DMS53 (cell line): ENCODE measurements around the gene LYSMD3.
A peak's percentile ranks its signal among the peaks of the same experiment; 100 is the strongest.

Experiments
- DNase-seq: peaks from one replicate; lab custom pipeline; 2025; lab: John Stamatoyannopoulos, UW

Gene LYSMD3

DNA sequence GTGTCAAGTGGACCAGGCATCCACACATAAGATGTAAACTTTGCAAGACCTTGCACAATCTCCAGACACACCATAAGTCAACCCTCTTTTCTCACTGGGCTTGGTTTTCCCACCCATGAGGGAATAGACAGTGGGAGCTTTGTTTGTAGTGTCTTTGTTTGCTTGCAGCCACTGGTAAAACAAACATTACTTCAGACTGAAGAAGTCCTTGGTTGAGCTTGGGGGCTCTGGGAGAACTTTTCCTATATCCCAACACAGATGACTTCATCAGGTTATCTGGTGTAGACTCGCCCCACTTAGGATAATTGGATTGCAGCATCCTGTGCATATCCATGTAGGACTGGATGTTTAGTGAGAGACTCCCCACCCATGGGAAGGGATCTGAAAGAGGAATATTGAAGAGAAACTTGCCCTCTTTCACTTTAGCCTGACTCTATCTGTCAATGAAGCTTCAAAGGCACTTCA is 17.7 kb upstream of the LYSMD3 start:
- peak; percentile 80 for DNase-seq

DNA sequence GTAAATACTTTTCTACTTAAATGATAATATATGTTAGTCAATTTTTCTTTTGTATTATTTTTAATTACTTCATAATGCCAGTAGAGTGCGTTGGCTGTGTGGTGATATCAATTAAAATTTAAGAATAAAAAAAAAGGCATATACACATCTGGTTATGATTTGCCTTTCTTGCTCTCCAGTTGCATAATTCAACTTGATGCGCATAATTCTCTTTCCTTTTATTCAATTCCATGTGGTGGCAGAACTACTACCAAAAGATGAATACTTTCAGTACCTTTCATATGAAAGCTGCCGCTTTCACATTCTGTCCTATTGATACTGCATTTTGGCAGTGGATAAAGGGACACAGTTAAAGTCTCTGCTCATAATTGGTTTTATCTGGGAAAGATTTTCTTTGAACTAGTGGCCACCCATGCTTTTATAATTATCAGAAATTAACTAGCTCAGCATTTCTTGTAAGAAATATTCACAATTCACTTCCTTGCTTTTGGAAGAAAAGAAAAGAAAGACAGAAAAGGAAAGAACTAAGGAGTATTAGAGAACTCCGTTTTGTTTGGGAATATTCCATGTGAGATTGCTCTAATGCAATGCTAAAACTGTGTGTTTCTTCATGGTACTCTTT is 16.9 kb upstream of the LYSMD3 start:
- DNase-seq = no peak

DNA sequence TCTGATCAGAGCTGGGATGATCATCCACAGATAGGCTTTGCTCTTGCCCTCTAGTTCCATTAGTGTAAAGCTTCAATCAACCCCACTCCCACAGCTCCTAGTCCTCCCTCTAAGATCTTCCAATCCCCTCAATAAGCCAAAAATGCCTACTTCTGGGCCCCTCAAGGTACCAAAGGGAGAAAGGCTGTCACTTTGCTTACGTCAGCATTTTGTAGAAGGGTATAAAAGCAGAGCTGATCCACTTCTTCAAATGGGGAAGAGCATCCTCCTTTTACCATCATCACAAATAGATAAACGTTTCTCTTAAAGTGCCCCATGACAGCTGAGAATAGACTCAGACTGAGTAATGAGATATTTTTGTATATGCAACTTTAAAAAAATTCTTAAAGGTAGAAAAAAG is 16.1 kb upstream of the LYSMD3 start:
- no peak for DNase-seq

DNA sequence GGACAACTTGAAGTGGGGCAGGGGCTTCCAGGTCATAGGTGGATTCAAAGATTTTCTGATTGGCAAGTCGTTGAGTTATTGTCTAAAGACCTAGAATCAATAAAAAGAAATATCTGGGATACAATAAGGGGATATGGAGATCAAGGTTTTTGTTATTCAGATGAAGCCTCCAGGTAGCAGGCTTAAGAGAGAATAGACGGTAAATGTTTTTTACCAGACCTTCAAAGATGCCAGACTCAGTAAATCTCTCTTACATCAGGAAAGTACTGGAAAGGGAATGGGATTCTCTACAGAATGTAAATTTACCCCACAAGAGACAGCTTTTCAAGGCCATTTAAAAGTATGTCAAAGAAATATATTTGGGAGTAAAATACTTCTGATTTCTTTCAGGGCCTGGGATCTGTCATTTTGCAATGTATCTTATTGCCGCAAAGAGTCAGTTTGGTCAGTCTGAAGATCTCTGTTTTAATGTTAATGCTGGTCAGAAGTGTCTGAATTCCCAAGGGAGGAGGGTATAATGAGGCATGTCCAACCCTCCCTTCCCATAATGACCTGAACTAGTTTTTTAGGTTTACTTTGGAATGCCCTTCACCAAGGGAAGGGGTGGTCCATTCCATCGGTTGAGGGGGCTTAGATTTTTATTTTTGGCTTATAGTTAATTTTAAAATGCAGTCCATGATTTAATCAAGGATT is 13.6 kb upstream of the LYSMD3 start:
- DNase-seq = no peak

DNA sequence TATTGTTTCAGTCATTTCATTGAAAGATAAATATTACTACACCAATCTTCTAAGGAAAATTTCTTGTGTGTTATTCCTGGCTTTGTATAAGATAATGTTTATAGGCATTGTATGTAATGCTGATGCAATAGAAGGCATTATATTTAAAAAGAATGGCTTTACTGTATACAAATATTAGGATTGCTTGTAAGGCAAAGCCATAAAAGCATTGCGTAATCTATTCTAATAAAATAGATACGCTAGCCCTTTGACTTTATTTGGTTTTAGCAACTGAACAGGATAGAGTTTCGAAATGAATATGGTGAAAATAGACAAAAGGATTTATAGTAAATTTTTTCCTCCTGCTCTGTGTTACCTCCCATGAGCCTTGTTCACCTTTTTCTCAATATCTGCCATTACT is 5.5 kb upstream of the LYSMD3 start:
- DNase-seq = peak; percentile 28

DNA sequence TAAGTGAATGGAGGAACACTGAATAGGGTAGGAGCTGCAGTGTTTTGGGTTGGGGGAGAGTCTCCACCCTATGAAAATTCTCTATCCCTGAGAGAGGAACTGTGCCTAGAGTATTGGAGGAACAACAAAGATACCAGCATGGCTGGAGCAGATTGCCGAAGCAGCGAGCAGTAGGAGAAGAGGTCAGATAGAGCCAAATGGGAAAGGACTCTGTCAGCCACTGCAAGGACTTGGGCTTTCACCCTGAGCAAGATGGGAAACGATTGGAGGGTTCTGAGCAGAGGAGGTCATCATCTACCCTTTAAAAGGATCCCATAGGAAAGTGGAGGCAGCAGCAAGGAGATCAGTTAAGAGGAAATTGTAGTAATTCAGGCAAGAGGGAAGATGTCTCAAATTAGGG is 4.4 kb upstream of the LYSMD3 start:
- no peak for DNase-seq

DNA sequence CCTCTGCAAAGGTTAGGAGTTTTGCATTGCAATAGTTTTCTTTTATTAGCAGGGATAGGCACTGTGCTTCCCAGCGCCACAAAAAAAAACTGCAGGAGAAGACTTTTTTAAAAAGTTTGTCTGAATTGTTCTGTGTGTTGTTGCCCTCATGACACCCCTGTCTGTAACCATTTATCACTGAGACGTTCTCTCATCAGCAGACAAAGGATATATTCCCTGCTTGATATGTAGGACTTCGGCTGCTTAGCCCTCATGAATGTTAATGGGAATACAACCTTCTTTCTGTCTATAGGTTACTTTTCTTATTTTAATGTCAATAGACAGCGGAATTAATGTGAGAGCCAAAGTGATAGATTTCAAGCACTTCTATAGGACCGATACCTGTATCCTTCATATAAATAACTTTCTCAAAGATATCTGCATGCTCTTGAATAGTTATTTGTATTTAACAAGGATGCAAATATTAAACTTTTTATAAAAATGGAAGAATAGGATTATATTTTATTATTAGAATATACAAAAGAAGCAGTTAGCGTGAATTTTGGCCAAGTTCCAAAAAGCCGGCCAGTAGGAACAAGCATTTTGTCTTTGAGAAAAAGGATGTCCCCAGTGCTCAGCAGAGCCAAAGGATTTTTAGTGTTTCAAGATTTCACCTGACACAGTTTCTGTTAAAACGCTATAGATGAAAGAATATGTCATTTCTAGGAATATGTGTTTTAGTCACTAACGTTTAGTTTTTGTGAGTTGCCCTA is 1.5 kb upstream of the LYSMD3 start:
- DNase-seq = no peak

DNA sequence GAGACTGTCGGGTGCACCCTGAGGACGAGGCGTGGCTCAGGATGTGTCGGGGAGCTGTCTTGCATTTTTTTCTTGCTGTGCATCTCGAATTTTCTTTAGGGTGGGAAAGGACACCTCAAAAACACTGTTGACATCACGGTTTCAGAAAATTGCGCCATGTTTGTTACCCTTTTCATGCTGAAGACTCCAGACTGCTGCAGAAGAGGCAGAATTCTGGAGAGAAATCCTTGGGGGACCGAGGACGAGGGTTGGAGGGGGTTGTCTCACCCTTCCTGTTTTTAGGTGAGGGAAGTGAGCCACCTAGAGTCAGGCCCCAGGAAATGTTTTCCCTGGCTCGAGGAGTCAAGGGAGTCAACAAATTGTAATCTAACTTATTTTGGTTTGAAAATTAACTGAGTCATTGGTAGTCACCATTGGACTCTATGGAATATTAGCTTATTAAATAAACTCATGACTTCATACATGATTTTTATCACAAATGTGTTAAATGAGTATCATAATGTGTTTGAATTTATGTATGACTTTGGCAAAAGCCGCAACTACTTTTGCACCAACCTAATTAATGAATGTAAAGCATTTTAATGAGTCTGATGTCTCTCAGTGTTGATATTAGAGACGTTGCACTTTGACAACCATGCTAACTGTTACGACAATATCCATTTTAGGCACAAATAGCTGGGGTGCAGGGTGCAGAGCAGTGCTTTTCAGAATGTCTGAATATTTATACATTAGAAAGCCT is 724 bp upstream of the LYSMD3 start:
- DNase-seq = peak; percentile 90

DNA sequence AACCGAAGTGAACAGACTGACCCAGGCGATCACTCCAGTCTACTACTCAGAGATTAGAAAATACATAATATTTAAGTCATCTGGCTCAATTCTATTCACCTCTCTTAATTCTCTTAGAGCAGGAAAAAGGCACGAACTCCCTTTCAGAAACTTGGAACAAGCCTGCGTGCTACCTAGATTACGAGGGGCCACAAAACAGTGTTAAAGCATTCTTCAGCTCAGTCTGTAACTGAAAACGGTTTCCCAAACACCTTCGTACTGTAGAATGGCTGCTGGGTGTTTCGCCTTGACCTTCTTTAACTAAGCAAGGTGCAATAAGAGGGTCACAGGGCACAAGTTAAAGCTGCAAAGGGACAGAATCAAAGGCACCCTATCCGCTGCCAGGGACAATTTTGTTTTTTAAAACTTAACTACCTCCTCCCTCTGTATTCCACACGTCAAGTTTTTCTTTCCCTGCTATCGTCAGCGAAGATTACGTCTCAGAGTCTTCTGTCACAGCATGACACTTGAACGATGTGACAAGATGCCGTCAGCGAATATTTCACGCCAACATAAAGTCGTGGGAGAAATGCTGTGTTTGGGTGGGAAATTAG is 687 bp downstream of the LYSMD3 start:
- DNase-seq = peak; percentile 68

DNA sequence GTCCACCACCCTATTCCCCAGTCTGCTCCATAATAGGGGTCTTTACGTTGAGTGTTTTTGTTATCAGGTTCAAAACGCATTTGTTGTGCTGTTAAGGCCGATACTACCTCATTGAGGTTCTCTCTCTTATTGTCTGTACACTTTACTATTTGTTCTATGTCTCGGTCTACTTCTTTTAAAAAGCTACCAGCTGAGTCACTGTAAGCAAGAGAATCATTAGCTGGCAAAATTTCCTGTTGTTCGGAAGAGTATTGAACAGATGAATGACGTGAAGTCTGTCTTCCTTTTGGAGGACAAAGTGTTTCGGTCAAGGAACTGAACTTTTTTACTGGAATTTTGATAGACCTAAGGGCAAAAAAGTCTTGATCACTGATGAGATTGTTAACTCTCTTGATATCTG is 10.3 kb downstream of the LYSMD3 start:
- peak; percentile 92 for DNase-seq

DNA sequence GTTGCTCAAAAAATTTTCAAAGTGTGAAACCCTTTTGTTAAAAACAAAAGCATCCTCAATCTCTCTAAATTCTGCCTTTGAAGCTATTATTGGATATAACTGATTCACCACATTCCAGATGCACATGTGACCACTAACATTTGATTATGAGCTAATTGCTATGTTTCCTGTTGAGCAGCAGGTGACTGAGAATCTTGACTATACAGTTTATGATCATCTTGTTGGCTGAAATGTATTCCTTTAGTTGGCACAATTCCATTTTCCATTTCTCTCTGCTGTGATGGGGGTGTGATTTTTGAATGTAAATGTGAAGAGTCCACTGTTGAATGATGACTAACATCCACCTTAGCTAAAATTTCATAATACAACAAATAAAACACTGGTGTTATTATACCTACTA is 10.7 kb downstream of the LYSMD3 start:
- DNase-seq = peak; percentile 91

DNA sequence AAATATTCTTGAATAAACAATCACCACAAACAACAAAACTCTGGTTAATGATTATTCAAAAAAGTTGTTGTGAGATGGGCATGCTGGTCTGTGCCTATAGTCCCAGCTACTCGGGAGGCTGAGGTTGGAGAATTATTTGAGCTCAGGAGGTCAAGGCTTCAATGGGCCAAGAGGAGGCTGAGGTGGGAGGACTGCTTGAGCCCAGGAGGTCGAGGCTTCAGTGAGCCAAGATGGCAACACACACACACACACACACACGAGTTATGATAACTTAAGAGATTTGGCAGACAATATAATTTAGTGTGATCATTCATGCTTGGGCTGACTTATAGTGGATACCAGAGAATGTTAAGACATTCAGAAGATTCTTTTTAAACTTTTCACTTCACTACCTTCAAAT is 14.9 kb downstream of the LYSMD3 start:
- DNase-seq = no peak

DNA sequence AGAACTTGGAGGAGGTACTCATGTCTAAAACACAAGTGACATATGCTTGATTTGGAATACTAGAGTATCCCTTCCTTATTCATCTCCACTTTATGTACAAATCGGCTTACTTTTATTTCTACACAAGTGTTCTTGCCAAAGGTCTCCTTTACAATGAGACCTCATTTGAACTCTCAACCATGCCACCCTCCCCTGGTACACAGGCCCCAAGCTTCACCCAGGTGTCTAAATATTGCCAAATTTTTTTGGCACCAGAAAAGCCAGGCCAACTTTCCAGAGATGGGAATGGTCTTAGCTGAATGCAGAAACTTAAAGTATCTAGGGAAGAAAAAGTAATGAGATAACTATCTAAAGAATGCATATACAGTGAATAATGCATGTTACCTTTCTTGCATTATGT is 18.9 kb downstream of the LYSMD3 start:
- DNase-seq = no peak

DNA sequence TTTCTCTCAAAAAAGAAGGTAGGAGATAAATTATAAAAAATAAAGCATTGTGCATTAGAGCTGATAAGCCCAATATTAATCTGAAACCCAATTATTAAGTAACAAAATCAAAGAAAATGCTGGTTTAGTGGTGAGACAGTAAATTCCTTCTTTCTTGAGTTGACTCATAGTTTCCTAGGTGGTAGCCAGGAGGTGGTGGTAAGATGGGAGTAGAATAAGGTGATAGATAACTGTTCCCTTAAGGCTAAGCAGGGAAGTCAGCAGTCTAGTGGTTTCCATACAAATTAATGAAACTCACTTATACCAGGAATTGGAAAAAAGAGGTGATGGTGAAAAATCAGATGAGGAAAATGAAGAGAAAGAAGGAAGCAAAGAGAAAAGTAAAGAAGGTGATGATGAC is 23.2 kb downstream of the LYSMD3 start:
- no peak for DNase-seq

DNA sequence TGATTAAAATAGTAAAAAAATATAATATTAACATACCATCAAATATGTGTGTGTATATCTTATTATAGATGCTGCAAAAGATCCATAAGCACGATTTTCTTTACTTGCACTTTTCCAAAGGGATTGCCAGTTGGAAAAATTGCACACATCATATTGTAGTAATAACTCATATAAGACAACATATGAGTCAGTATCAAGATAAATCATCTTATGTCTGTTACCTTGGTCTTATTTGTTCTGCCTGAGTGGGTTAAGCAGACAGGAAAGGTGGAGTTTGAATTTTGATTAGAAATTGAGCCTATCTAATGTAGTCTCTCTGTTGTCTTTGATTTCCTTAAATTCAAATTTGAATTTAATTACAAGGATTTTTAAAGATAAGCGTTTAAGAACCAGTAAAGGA is 24.6 kb downstream of the LYSMD3 start:
- DNase-seq = no peak

DNA sequence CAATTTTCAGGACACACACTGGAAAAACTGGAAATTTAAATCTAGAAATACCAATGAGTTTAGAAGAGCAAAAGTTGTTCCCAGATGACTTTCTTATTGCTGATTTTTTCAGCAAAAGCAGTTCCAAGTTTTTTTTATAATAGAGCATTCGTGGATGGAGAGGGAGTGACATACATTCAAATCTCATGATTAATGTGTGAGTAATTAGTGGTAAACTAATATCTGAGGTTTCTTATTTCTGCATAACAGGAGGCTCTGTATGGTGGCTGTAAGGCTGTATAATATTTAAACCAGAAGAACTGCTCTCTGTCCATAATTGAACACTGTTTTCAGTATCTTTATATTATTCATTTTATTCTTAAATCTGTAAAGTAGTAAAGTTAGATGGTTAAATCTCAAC is 25.8 kb downstream of the LYSMD3 start:
- no peak for DNase-seq

DNA sequence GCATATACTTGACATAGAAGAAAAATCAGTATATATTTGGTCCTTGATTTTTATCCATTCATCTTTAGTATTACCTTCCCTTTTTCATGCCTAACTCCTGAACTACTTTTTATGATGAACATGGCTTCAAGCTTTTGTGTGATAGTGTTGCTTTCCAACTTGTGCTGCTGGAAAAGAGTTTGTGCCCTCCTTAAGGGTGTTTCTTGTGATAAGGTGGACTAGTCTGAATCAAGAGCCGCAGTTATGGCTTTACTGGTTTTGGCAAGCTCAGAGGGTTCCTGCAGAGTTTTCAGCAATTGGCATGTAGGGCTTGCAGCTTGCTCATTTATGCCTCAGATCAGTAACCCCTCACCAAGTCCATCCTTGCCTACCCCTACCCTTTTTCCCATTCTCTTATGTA is 34.2 kb downstream of the LYSMD3 start:
- no peak for DNase-seq

DNA sequence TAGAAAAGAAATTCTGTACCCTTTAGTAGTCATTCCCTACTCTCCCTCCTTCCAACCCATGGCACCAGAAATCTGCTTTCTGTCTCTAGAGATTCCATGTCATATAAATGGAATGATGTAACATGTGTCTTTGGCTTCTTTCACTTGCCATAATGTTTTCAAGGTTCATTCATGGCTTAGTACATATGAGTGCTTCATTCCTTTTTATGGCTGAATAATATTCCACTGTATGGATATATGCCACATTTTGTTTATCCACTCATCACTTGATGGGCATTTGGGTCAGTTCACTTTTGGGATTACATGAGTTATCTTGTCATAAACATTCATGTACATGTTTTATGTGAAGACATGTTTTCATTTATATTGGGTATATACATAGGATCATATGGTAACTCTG is 35.3 kb downstream of the LYSMD3 start:
- no peak for DNase-seq

DNA sequence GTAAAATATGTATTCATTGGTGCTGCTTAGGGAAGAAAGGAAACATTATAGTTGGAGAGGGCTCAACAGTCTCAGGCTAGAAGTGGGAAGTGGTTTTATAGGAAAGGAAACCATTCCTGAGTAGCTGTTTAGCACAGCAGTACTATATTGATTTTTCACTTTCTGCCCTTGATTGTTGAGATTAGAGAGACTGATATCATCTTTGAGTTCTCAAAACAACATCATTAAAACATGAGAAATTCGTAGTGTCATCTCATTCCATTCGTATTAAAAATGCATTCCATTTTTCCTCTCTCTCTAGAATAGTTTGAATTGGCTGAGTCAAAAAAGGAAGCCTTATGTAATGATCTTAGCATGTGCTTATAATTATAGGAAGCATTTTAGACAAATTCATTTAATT is 40.6 kb downstream of the LYSMD3 start:
- DNase-seq = no peak

DNA sequence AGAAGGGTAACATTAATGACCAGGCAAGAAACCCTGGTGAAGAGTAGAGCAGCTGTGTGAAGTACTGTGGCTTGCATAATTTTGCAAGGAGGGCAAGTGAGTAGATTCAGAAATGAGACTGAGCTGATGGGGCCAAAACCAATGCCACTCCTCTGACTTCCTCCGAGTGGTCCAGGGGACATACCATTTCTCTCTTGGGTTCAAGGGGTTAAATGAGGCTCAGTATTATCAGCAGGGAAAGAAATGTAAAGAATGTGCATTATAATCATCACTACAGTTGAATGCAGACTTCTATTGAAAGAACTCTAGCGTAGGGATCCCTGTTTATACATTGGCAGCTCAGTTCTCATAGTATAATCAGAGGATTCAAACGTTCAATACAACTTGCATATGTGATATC is 44.8 kb downstream of the LYSMD3 start:
- no peak for DNase-seq

DNA sequence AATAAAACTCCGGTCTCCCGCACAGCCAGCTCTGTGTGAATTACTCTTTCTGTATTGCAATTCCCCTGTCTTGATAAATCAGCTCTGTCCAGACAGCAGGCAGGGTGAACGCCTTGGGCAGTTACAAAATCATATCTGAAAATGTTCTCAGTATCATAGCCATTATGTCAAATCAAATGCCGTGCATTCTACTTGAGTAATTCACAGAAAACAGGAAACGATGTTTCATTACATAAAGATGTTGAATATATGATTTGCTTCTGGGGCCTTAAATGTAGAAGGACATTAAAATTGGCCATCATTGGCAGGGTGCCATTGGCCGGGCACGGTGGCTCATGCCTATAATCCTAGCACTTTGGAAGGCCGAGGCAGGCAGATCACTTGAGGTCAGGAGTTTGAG is 46.2 kb downstream of the LYSMD3 start:
- no peak for DNase-seq

DNA sequence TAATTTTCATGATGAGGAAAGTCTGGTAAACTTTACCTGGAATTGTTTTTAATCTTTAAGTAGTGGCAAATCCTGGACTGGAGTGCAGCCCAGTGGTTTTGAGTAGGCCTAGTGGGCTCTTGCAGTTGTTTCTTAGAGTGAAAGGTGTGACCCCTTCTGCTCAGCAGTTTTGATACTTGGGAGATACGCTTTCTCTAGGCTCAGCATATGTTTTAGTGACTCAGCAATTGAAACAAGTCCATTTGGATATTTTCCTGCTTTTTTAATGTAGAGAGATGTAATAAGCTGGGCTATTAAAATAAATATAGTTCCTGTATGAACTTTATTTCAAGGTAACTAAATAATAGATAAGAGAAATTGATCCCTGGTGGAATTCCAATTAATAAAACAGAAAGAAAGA is 48.7 kb downstream of the LYSMD3 start:
- no peak for DNase-seq
